DMS79 (cell line): ENCODE data around the gene GALNT14.

ENCODE experiments used
- DNase-seq: peaks from one replicate; lab custom pipeline; 2025; lab: John Stamatoyannopoulos, UW

The GALNT14 gene

GRCh38 chr2:31014516-31014915, 123.7 kb downstream of the GALNT14 start:
- no peak for DNase-seq

GRCh38 chr2:31013301-31013700, 124.9 kb downstream of the GALNT14 start:
- no peak for DNase-seq

GRCh38 chr2:31012406-31012805, 125.8 kb downstream of the GALNT14 start:
- DNase-seq: no peak

- no peak for DNase-seq
These were observed 126.7 kb downstream of the GALNT14 start for GRCh38 chr2:31011587-31011986.

- no peak for DNase-seq
These were observed 129.6 kb downstream of the GALNT14 start for GRCh38 chr2:31008561-31009114.

GRCh38 chr2:31004257-31004656, 134.0 kb downstream of the GALNT14 start:
- no peak for DNase-seq

GRCh38 chr2:31003749-31004148, 134.5 kb downstream of the GALNT14 start:
- DNase-seq: no peak

- no peak for DNase-seq
These were observed 135.6 kb downstream of the GALNT14 start for GRCh38 chr2:31002537-31003150.

- DNase-seq: no peak
These were observed 137.3 kb downstream of the GALNT14 start for GRCh38 chr2:31000970-31001369.

GRCh38 chr2:30998672-30999071, 139.6 kb downstream of the GALNT14 start:
- DNase-seq: no peak

- DNase-seq: no peak
These were observed 140.3 kb downstream of the GALNT14 start for GRCh38 chr2:30997979-30998378.

GRCh38 chr2:30994227-30995056, 143.8 kb downstream of the GALNT14 start:
- no peak for DNase-seq

GRCh38 chr2:30992781-30993180, 145.5 kb downstream of the GALNT14 start:
- DNase-seq: no peak

GRCh38 chr2:30990671-30991070, 147.6 kb downstream of the GALNT14 start:
- DNase-seq: no peak

- no peak for DNase-seq
These were observed 148.1 kb downstream of the GALNT14 start for GRCh38 chr2:30990176-30990575.

- DNase-seq: no peak
These were observed 148.5 kb downstream of the GALNT14 start for GRCh38 chr2:30989746-30990145.

- DNase-seq: no peak
These were observed 150.7 kb downstream of the GALNT14 start for GRCh38 chr2:30987566-30987965.

GRCh38 chr2:30986231-30986580, 152.0 kb downstream of the GALNT14 start:
- no peak for DNase-seq

GRCh38 chr2:30985493-30986230, 152.6 kb downstream of the GALNT14 start:
- DNase-seq: no peak

GRCh38 chr2:30984148-30984547, 154.1 kb downstream of the GALNT14 start:
- DNase-seq: no peak

GRCh38 chr2:30981510-30981909, 156.7 kb downstream of the GALNT14 start:
- no peak for DNase-seq

GRCh38 chr2:30981096-30981495, 157.1 kb downstream of the GALNT14 start:
- DNase-seq: no peak

GRCh38 chr2:30979822-30980245, 158.4 kb downstream of the GALNT14 start:
- no peak for DNase-seq
